ENCODE results near the gene TRIM50.

DNA sequence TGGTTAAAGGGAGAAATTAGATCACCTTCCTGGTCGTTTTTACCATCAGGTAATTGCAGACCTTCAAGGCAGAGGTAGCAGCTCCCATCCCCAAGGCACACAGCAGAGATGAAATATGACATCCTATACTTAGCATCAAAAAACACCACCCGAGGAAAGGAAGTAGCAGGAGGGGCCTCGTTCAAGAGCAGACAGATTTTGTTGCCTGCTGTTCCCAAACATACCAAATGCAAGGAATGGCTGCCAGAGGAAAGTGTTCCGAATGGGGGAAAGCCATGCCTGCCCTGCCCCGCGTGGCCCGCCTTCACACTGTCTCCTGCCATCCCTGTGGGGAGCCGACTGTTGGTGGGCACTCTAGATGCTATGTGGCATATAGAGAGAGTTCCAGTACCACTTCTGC, 18.1 kb upstream of the TRIM50 start:
- no peak for TF ChIP-seq POLR2A (IDR thresholded peaks at IDR 0.05)
- TF ChIP-seq, protein P1, sequence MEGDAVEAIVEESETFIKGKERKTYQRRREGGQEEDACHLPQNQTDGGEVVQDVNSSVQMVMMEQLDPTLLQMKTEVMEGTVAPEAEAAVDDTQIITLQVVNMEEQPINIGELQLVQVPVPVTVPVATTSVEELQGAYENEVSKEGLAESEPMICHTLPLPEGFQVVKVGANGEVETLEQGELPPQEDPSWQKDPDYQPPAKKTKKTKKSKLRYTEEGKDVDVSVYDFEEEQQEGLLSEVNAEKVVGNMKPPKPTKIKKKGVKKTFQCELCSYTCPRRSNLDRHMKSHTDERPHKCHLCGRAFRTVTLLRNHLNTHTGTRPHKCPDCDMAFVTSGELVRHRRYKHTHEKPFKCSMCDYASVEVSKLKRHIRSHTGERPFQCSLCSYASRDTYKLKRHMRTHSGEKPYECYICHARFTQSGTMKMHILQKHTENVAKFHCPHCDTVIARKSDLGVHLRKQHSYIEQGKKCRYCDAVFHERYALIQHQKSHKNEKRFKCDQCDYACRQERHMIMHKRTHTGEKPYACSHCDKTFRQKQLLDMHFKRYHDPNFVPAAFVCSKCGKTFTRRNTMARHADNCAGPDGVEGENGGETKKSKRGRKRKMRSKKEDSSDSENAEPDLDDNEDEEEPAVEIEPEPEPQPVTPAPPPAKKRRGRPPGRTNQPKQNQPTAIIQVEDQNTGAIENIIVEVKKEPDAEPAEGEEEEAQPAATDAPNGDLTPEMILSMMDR (IDR thresholded peaks at IDR 0.05), result no peak

Data from body of pancreas (tissue), 4 donors.